Erythroblast (primary cell): ENCODE data around the gene TUBB4B.

ENCODE experiments used
- GATA1 ChIP-seq: IDR thresholded peaks from 2 replicates; pipeline ENCODE4 v1.6.1; 2011; ENCODE audit warnings: low read depth, mild to moderate bottlenecking, control low read depth, low read length, moderate library complexity
- POLR2A ChIP-seq: IDR thresholded peaks from 2 replicates; pipeline ENCODE4 v1.6.1; 2011; ENCODE audit warnings: mild to moderate bottlenecking, low read length

- TF ChIP-seq POLR2A (no peak), GATA1 (no peak)
These were observed 32.7 kb downstream of the TUBB4B start for GRCh38 chr9:137273611-137274320.
